OCI-LY7 (cell line): Measurements from ENCODE around the gene CAPZA2.

Source experiments
- CTCF ChIP-seq: fragments of 200-600 bp; sonication (generic); conservative IDR thresholded peaks from 2 replicates; pipeline ENCODE4 v1.5.1; 2014; ENCODE audit warnings: mild to moderate bottlenecking, antibody characterized with exemption, low read length, moderate library complexity, mixed read lengths
- EZH2phosphoT487 ChIP-seq: fragments of 200-600 bp; sonication (generic); IDR thresholded peaks from 2 replicates; pipeline ENCODE4 v1.6.1; 2018; ENCODE audit warnings: low read depth, borderline replicate concordance, mild to moderate bottlenecking, mixed run types, antibody characterized with exemption, low read length, moderate library complexity, mixed read lengths

DNA sequence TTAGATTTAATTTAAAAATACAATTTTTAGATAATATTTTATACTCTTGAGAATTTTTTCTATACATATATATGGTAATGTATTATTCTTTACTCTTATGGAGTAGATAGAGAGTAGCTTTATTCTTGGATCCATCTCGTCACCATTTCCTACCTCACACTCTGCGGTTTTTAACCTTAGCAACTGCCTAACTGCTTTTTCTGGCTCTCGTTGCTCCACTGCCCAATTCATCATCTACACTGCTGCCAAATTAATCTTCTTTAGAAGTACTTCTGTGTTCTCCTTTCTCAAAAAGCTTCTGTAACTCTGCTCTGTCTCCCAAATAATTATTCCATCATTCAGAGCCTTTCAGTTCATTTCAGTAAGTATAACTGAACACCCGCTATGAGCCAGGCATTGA is 35.3 kb downstream of the CAPZA2 start:
- TF ChIP-seq CTCF (no peak), EZH2phosphoT487 (no peak)
